Measurements from ENCODE around the gene IGSF5.

DNA sequence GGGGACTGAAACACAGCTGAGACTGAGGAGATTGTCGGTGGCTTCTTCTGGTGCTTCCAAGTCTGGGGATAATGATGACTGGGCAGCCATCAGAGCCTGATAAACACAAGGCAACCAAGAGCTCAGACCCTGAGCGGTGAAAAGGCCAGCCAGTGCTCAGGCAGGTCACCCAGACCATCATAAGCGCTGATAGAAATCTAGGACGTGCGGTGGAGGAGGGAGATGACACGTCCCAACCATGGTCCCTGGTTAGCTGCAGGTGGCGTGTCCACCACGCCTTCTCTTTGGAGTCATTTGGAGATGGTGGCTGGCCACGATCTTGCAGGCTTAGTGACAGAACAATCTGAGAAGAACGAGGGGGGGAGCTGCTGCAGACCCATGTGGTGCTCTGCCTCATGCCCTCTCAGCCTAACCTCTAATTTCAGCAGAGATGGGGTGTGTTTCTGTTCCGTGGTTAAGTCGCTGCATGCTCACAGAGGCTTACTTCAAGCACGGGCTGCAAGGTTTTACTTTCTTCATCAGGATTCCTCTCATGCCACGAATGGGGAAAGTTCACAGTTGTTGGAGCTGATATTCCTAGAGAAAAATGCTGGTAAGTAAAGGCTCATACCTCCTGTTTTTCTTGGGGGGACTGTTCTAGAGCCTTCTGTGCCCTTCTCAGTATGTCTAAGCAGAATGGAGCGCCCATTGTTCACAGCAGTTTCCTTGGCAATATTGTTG lies 17.4 kb upstream of the IGSF5 start:
- no peak for TF ChIP-seq ZNF274 (IDR thresholded peaks at IDR 0.05; ENCODE audit: low read depth, low read length)
- no peak for TF ChIP-seq SUZ12 (IDR thresholded peaks at IDR 0.05; ENCODE audit: extremely low read depth, insufficient read depth, insufficient read length)
- no peak for TF ChIP-seq YY1 (IDR thresholded peaks at IDR 0.05; ENCODE audit: insufficient read depth, insufficient read length)

Measured in NT2/D1 (cell line).